ENCODE measurements around the gene SOX10.

The SOX10 gene

DNA sequence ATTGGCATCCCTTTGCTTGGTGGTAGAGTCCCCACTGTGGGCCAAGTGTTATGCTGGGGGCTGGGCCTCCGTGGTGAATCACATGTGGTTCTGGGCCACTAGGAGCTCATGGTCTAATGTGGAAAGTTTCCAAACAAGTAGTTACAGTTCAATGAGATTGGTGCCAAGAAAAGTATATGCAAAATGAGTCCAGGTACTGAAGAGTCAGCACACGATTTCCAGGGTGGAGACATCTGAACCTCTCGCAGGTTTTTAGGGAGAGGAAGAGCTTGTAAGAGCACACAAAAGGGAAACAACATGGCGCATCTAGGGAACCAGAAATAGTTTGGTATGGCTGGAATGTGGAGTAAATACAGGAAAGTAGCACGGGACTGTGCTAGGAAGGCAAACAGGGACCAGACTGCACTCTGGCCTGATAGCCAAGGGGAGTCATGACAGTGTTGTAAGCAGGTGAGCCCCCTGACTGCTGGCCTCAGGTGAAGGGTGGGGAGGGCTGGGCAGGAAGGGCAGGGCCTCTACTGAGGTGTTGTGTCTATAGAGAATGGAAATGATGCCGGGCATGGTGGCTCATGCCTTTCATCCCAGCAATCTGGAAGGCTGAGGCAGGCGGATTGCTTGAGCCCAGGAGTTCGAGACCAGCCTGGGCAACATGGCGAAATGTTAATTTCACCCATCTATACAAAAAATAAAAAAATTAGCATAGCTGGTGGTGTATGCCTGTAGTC is 18.3 kb downstream of the SOX10 start:
- H3K4me3 ChIP-seq (ENCODE audit: low read depth, low read length) = no peak overlapping the region
- H4K12ac ChIP-seq (ENCODE audit: low read depth, low read length) = no peak overlapping the region
- H3K27me3 ChIP-seq (ENCODE audit: insufficient read depth, low read length) = no peaks in the 10 kb centered on the region
- H2BK5ac ChIP-seq (ENCODE audit: low read depth, low read length, poor library complexity) = peak overlapping the region; percentile 65
- H4K91ac ChIP-seq (ENCODE audit: low read depth, low read length) = peak overlapping the region; percentile 82
- no peaks in the 10 kb centered on the region for H3K79me2 ChIP-seq (ENCODE audit: control insufficient read depth, insufficient read depth, low read length, poor library complexity)
- H3K36me3 ChIP-seq (ENCODE audit: control insufficient read depth in 1 of 2, insufficient read depth in 2 of 2, low read length in 2 of 2) = peaks cover 36 to 46% of the 10 kb centered on the region in 2 experiments
- H2BK120ac ChIP-seq (ENCODE audit: insufficient read depth, low read length, poor library complexity) = peak overlapping the region; percentile 44
- peak overlapping the region; percentile 56 for H2BK12ac ChIP-seq (ENCODE audit: low read length)
- H3K14ac ChIP-seq (ENCODE audit: low read length) = peak overlapping the region; percentile 59
- no peak overlapping the region for H3K4ac ChIP-seq (ENCODE audit: low read depth, low read length)
- H4K8ac ChIP-seq (ENCODE audit: low read depth, low read length) = peak overlapping the region; percentile 46
- H3K79me1 ChIP-seq (ENCODE audit: low read length) = peaks cover 4% of the 10 kb centered on the region
- no peak overlapping the region for H3K23ac ChIP-seq (ENCODE audit: low read length)
- no peak overlapping the region for H3K9ac ChIP-seq (ENCODE audit: low read length)
- no peak overlapping the region for H2AK5ac ChIP-seq (ENCODE audit: low read length)
- no peak for DNase-seq
- WGBS (ENCODE audit: extremely low coverage, insufficient coverage, insufficient read length) = no CpG with 5 or more reads among the region's 9 CpGs
- H3K4me2 ChIP-seq (ENCODE audit: low read length) = peak overlapping the region; percentile 29
- H3K27ac ChIP-seq (ENCODE audit: low read depth, low read length) = peak overlapping the region; percentile 54
- peak overlapping the region; percentile 61 for H3K18ac ChIP-seq (ENCODE audit: low read length)
- peaks cover 2% of the 10 kb centered on the region for H3K9me3 ChIP-seq (ENCODE audit: insufficient read depth, low read depth, low read length)
- H3K4me1 ChIP-seq (ENCODE audit: control insufficient read depth in 1 of 2, insufficient read depth in 2 of 2, low read length in 2 of 2) = peaks cover 4 to 8% of the 10 kb centered on the region in 2 experiments
- no peak overlapping the region for H2AFZ ChIP-seq (ENCODE audit: insufficient read depth, low read length, poor library complexity)

DNA sequence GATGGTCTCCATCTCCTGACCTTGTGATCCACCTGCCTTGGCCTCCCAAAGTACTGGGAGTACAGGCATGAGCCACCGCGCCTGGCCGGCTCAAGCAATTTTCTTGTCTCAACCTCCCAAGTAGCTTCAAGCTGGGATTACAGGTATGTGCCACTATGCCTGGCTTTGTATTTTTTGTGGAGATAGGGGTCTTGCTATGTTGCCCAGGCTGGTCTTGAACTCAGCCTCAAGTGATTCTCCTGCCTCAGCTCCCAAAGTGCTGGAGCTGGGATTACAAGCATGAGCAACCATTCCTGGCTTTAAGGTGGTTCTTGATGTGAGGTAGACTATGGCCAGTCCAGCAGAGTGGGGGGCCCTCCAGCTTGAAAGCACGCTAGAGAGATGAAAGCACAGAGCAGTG is 23.3 kb downstream of the SOX10 start:
- WGBS (ENCODE audit: extremely low coverage, insufficient coverage, insufficient read length) = no CpG with 5 or more reads among the region's 4 CpGs
- no peak overlapping the region for H3K4me3 ChIP-seq (ENCODE audit: low read depth, low read length)
- H3K27me3 ChIP-seq (ENCODE audit: insufficient read depth, low read length) = no peaks in the 10 kb centered on the region
- DNase-seq = no peak
- H2AFZ ChIP-seq (ENCODE audit: insufficient read depth, low read length, poor library complexity) = no peak overlapping the region
- H3K18ac ChIP-seq (ENCODE audit: low read length) = no peak overlapping the region
- H4K12ac ChIP-seq (ENCODE audit: low read depth, low read length) = no peak overlapping the region
- H2AK5ac ChIP-seq (ENCODE audit: low read length) = no peak overlapping the region
- peaks cover 4% of the 10 kb centered on the region for H3K79me1 ChIP-seq (ENCODE audit: low read length)
- H2BK5ac ChIP-seq (ENCODE audit: low read depth, low read length, poor library complexity) = no peak overlapping the region
- no peak overlapping the region for H4K91ac ChIP-seq (ENCODE audit: low read depth, low read length)
- H3K27ac ChIP-seq (ENCODE audit: low read depth, low read length) = no peak overlapping the region
- H4K8ac ChIP-seq (ENCODE audit: low read depth, low read length) = no peak overlapping the region
- H3K9me3 ChIP-seq (ENCODE audit: insufficient read depth, low read depth, low read length) = no peaks in the 10 kb centered on the region
- no peak overlapping the region for H3K4ac ChIP-seq (ENCODE audit: low read depth, low read length)
- H3K4me1 ChIP-seq (ENCODE audit: control insufficient read depth in 1 of 2, insufficient read depth in 2 of 2, low read length in 2 of 2) = peaks cover 4 to 13% of the 10 kb centered on the region in 2 experiments
- peaks cover 37 to 56% of the 10 kb centered on the region in 2 experiments for H3K36me3 ChIP-seq (ENCODE audit: control insufficient read depth in 1 of 2, insufficient read depth in 2 of 2, low read length in 2 of 2)
- no peak overlapping the region for H3K14ac ChIP-seq (ENCODE audit: low read length)
- no peak overlapping the region for H3K4me2 ChIP-seq (ENCODE audit: low read length)
- H3K23ac ChIP-seq (ENCODE audit: low read length) = no peak overlapping the region
- H3K79me2 ChIP-seq (ENCODE audit: control insufficient read depth, insufficient read depth, low read length, poor library complexity) = no peaks in the 10 kb centered on the region
- H2BK120ac ChIP-seq (ENCODE audit: insufficient read depth, low read length, poor library complexity) = no peak overlapping the region
- no peak overlapping the region for H2BK12ac ChIP-seq (ENCODE audit: low read length)
- no peak overlapping the region for H3K9ac ChIP-seq (ENCODE audit: low read length)

DNA sequence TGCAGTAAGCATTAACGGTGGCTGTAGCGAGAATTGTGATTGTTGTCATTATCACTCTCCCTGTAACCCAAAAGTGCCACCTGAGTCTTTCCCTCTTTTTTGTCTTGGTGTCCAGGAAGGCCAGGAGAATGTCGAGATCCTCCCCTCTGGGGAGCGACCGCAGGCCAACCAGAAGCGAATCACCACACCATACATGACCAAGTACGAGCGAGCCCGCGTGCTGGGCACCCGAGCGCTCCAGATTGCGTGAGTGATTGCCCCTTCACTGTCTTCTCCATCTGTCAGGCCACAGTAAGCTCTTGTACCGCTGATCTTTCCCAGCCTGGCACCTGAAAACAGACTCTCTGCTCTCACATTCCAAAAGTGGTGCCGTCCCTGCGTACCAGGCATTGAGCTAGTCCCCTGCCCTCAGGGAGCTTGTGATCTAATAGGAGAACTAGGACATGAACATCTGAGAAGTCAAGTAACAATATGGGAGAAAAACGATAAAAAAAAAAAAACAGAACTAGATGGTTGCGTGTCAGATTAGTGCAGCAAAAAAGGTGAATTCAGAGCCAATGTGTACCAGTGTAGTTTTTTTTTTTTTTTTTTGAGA is 25.0 kb downstream of the SOX10 start:
- no peaks in the 10 kb centered on the region for H3K27me3 ChIP-seq (ENCODE audit: insufficient read depth, low read length)
- H3K79me2 ChIP-seq (ENCODE audit: control insufficient read depth, insufficient read depth, low read length, poor library complexity) = peaks cover 2% of the 10 kb centered on the region
- no peak overlapping the region for H4K12ac ChIP-seq (ENCODE audit: low read depth, low read length)
- no peaks in the 10 kb centered on the region for H3K79me1 ChIP-seq (ENCODE audit: low read length)
- no peak overlapping the region for H2BK120ac ChIP-seq (ENCODE audit: insufficient read depth, low read length, poor library complexity)
- H3K4me1 ChIP-seq (ENCODE audit: control insufficient read depth in 1 of 2, insufficient read depth in 2 of 2, low read length in 2 of 2) = peaks cover under 1 to 12% of the 10 kb centered on the region in 2 experiments
- H3K36me3 ChIP-seq (ENCODE audit: control insufficient read depth in 1 of 2, insufficient read depth in 2 of 2, low read length in 2 of 2) = peaks cover 37 to 56% of the 10 kb centered on the region in 2 experiments
- H3K4me2 ChIP-seq (ENCODE audit: low read length) = no peak overlapping the region
- H3K9ac ChIP-seq (ENCODE audit: low read length) = no peak overlapping the region
- no peak overlapping the region for H3K27ac ChIP-seq (ENCODE audit: low read depth, low read length)
- H3K23ac ChIP-seq (ENCODE audit: low read length) = no peak overlapping the region
- H2AK5ac ChIP-seq (ENCODE audit: low read length) = no peak overlapping the region
- no peak overlapping the region for H2BK12ac ChIP-seq (ENCODE audit: low read length)
- no peaks in the 10 kb centered on the region for H3K9me3 ChIP-seq (ENCODE audit: insufficient read depth, low read depth, low read length)
- no peak overlapping the region for H2BK5ac ChIP-seq (ENCODE audit: low read depth, low read length, poor library complexity)
- no peak for DNase-seq
- H3K14ac ChIP-seq (ENCODE audit: low read length) = no peak overlapping the region
- H4K8ac ChIP-seq (ENCODE audit: low read depth, low read length) = no peak overlapping the region
- no peak overlapping the region for H3K18ac ChIP-seq (ENCODE audit: low read length)
- H3K4ac ChIP-seq (ENCODE audit: low read depth, low read length) = no peak overlapping the region
- H2AFZ ChIP-seq (ENCODE audit: insufficient read depth, low read length, poor library complexity) = no peak overlapping the region
- no peak overlapping the region for H3K4me3 ChIP-seq (ENCODE audit: low read depth, low read length)
- WGBS (ENCODE audit: extremely low coverage, insufficient coverage, insufficient read length) = no CpG with 5 or more reads among the region's 18 CpGs
- H4K91ac ChIP-seq (ENCODE audit: low read depth, low read length) = no peak overlapping the region

DNA sequence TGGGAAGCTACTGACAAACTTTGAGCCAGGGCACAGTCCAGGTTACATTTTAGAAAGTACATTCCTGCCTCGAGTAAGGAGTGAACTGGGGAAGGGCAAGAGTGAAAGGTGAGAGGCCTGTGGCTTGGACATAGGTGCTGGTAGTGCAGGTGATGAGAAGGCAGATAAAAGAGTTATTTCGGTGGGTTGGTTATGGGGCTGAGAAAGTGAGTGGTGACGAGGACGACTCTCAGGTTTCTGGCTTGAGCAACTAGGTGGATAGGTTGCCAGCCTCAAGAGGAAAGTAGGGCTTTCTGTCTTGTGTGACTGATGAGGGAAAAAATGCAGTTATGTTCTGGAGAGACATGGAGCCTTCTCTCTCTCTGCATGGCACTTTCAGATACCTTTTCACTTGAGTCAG is 27.1 kb downstream of the SOX10 start:
- peak; percentile 92 to 96 for DNase-seq
- no peak overlapping the region for H2AK5ac ChIP-seq (ENCODE audit: low read length)
- H2AFZ ChIP-seq (ENCODE audit: insufficient read depth, low read length, poor library complexity) = no peak overlapping the region
- H3K79me1 ChIP-seq (ENCODE audit: low read length) = peaks cover 5% of the 10 kb centered on the region
- no peaks in the 10 kb centered on the region for H3K27me3 ChIP-seq (ENCODE audit: insufficient read depth, low read length)
- H3K18ac ChIP-seq (ENCODE audit: low read length) = no peak overlapping the region
- no CpG with 5 or more reads among the region's 4 CpGs for WGBS (ENCODE audit: extremely low coverage, insufficient coverage, insufficient read length)
- H3K23ac ChIP-seq (ENCODE audit: low read length) = no peak overlapping the region
- H3K36me3 ChIP-seq (ENCODE audit: control insufficient read depth in 1 of 2, insufficient read depth in 2 of 2, low read length in 2 of 2) = peaks cover 34 to 48% of the 10 kb centered on the region in 2 experiments
- H2BK12ac ChIP-seq (ENCODE audit: low read length) = no peak overlapping the region
- no peak overlapping the region for H3K9ac ChIP-seq (ENCODE audit: low read length)
- no peak overlapping the region for H4K12ac ChIP-seq (ENCODE audit: low read depth, low read length)
- no peak overlapping the region for H4K8ac ChIP-seq (ENCODE audit: low read depth, low read length)
- H3K4me1 ChIP-seq (ENCODE audit: control insufficient read depth in 1 of 2, insufficient read depth in 2 of 2, low read length in 2 of 2) = peaks cover 9 to 17% of the 10 kb centered on the region in 2 experiments
- no peak overlapping the region for H3K4me3 ChIP-seq (ENCODE audit: low read depth, low read length)
- H3K79me2 ChIP-seq (ENCODE audit: control insufficient read depth, insufficient read depth, low read length, poor library complexity) = peaks cover 8% of the 10 kb centered on the region
- H2BK5ac ChIP-seq (ENCODE audit: low read depth, low read length, poor library complexity) = no peak overlapping the region
- no peak overlapping the region for H2BK120ac ChIP-seq (ENCODE audit: insufficient read depth, low read length, poor library complexity)
- no peaks in the 10 kb centered on the region for H3K9me3 ChIP-seq (ENCODE audit: insufficient read depth, low read depth, low read length)
- H3K4ac ChIP-seq (ENCODE audit: low read depth, low read length) = no peak overlapping the region
- H3K14ac ChIP-seq (ENCODE audit: low read length) = no peak overlapping the region
- H3K4me2 ChIP-seq (ENCODE audit: low read length) = no peak overlapping the region
- H3K27ac ChIP-seq (ENCODE audit: low read depth, low read length) = peak overlapping the region; percentile 12
- H4K91ac ChIP-seq (ENCODE audit: low read depth, low read length) = no peak overlapping the region

Data from trophoblast cell (in vitro differentiated cells and primary cell).